HCT116 (cell line): Measurements from ENCODE around the gene LTBP1.

Experiments
- POLR2AphosphoS5 ChIP-seq: IDR thresholded peaks from 2 replicates; pipeline ENCODE4 v1.6.1; 2011; ENCODE audit warnings: mild to moderate bottlenecking, low read depth, low read length, moderate library complexity
- ZNF274 ChIP-seq: fragments of 200-500 bp; sonication (Bioruptor generic); IDR thresholded peaks from 2 replicates; pipeline ENCODE4 v1.6.1; 2014; ENCODE audit warnings: mild to moderate bottlenecking, low read depth, low read length, inconsistent platforms
- TF ChIP-seq, protein P1 (sequence below), 3 experiments: fragments of 200-600 bp in 1 of 3; sonication (generic) in 1 of 3; IDR thresholded peaks in 2 of 3; conservative IDR thresholded peaks in 1 of 3; 2 replicates each; pipeline ENCODE4 v1.5.1; 2012 to 2017; ENCODE audit warnings: low read depth in 2 of 3, low read length in 2 of 3, antibody characterized with exemption in 1 of 3, borderline replicate concordance in 1 of 3, control low read depth in 1 of 3, mild to moderate bottlenecking in 1 of 3, mixed read lengths in 1 of 3, mixed run types in 1 of 3, moderate library complexity in 1 of 3; ENCODE audit not compliant: insufficient read depth in 1 of 3
- TF ChIP-seq, protein P2 (sequence below): IDR thresholded peaks from 2 replicates; pipeline ENCODE4 v1.6.1; 2012; ENCODE audit warnings: low read depth

DNA sequence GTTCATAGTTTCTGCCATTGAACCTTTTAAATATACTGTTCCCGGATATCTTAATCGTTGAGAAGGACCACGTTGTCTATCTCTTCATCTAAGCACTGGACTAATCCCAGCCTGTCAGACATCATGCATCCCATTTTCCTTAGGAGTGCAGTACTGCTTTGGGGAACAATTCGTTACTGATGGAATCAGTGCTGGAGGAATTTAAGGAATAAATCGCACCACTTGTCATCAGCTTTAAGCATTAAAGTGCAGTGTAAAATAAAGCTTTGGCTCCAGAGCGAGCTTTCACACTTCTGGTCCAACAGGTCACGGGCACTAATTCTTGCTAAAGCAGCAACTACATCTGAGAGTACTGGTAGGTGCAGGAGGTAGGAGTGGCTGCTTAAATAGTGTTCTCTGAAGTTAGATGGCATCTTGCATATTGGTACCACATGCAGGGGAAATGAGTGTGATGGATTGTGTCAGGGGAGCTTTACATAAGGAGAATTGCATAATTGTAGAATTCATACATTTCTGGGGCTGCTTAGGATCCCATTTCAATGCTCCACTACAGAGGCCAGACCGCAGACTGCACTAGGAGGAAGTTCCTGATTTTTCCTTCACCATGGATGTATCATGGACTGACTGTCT lies 424.0 kb downstream of the LTBP1 start:
- TF ChIP-seq, protein P1, sequence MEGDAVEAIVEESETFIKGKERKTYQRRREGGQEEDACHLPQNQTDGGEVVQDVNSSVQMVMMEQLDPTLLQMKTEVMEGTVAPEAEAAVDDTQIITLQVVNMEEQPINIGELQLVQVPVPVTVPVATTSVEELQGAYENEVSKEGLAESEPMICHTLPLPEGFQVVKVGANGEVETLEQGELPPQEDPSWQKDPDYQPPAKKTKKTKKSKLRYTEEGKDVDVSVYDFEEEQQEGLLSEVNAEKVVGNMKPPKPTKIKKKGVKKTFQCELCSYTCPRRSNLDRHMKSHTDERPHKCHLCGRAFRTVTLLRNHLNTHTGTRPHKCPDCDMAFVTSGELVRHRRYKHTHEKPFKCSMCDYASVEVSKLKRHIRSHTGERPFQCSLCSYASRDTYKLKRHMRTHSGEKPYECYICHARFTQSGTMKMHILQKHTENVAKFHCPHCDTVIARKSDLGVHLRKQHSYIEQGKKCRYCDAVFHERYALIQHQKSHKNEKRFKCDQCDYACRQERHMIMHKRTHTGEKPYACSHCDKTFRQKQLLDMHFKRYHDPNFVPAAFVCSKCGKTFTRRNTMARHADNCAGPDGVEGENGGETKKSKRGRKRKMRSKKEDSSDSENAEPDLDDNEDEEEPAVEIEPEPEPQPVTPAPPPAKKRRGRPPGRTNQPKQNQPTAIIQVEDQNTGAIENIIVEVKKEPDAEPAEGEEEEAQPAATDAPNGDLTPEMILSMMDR (IDR thresholded peaks at IDR 0.05 in 2 of 3, conservative IDR thresholded peaks at IDR 0.05 in 1 of 3; ENCODE audit: borderline replicate concordance in 1 of 3, insufficient read depth in 1 of 3, low read depth in 2 of 3, low read length in 2 of 3): no peak
- TF ChIP-seq ZNF274 (no peak), POLR2AphosphoS5 (no peak)
- TF ChIP-seq, protein P2, sequence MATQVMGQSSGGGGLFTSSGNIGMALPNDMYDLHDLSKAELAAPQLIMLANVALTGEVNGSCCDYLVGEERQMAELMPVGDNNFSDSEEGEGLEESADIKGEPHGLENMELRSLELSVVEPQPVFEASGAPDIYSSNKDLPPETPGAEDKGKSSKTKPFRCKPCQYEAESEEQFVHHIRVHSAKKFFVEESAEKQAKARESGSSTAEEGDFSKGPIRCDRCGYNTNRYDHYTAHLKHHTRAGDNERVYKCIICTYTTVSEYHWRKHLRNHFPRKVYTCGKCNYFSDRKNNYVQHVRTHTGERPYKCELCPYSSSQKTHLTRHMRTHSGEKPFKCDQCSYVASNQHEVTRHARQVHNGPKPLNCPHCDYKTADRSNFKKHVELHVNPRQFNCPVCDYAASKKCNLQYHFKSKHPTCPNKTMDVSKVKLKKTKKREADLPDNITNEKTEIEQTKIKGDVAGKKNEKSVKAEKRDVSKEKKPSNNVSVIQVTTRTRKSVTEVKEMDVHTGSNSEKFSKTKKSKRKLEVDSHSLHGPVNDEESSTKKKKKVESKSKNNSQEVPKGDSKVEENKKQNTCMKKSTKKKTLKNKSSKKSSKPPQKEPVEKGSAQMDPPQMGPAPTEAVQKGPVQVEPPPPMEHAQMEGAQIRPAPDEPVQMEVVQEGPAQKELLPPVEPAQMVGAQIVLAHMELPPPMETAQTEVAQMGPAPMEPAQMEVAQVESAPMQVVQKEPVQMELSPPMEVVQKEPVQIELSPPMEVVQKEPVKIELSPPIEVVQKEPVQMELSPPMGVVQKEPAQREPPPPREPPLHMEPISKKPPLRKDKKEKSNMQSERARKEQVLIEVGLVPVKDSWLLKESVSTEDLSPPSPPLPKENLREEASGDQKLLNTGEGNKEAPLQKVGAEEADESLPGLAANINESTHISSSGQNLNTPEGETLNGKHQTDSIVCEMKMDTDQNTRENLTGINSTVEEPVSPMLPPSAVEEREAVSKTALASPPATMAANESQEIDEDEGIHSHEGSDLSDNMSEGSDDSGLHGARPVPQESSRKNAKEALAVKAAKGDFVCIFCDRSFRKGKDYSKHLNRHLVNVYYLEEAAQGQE: no peak
